Vagina (tissue), 2 donors: ENCODE results near the gene CSGALNACT2. TPM values are rescaled to one million over a fixed set of nuclear protein-coding genes. Genes with fewer than 3 reads are reported as not detected.
"Not testable (repeated sequence)": the region's sequence is repeated elsewhere in the genome, so short reads cannot be mapped to it uniquely, and the experiment has no call there.

Source experiments
- DNase-seq, 2 donors: peaks; one replicate each; pipeline ENCODE4 v3.0.0-alpha.2; 2017; ENCODE audit errors: extremely low spot score in 2 of 2
- H3K27ac ChIP-seq: fragments of 200-600 bp; sonication (generic); one replicate; pipeline ENCODE4 v1.5.1; 2019
- H3K27me3 ChIP-seq: fragments of 200-600 bp; sonication (generic); one replicate; pipeline ENCODE4 v1.5.1; 2019
- H3K36me3 ChIP-seq, 2 donors: fragments of 200-600 bp; sonication (generic); one replicate each; pipeline ENCODE4 v1.5.1; 2017 to 2019
- H3K4me1 ChIP-seq: fragments of 200-600 bp; sonication (generic); one replicate; pipeline ENCODE4 v1.5.1; 2019
- H3K4me3 ChIP-seq, 2 donors: fragments of 200-600 bp; sonication (generic); 1 replicate in 1 of 2; 2 replicates in 1 of 2; pipeline ENCODE4 v1.5.1; 2016 to 2019
- H3K9me3 ChIP-seq: fragments of 200-600 bp; sonication (generic); one replicate; pipeline ENCODE4 v1.5.1; 2019
- POLR2A ChIP-seq, 2 donors: fragments of 450-650 bp; IDR thresholded peaks; one replicate each; pipeline ENCODE4 v1.6.1; 2017; ENCODE audit warnings: antibody characterized with exemption in 2 of 2, mild to moderate bottlenecking in 2 of 2, moderate library complexity in 2 of 2
- POLR2AphosphoS5 ChIP-seq, 2 donors: sonication (generic); formaldehyde crosslinking; IDR thresholded peaks; one replicate each; pipeline ENCODE4 v1.9.0; 2017; ENCODE audit warnings: antibody characterized with exemption in 2 of 2, mild to moderate bottlenecking in 2 of 2, low read depth in 1 of 2; ENCODE audit not compliant: insufficient read depth in 1 of 2
- intact Hi-C: fragments of 100-400 bp; cut with DNase I; formaldehyde crosslinking; loops from one replicate; pipeline ENCODE4 v1.15.1; 2023
- total RNA-seq: library from RNA; depleted of rRNA; stranded (reverse); fragments of >200 nt; gene quantifications from one replicate; pipeline ENCODE4 v1.2.3, GENCODE V29; 2016
- TF ChIP-seq, protein P1 (sequence below), 3 experiments: fragments of 450-650 bp in 2 of 3; fragments of 200-600 bp in 1 of 3; sonication (generic) in 1 of 3; IDR thresholded peaks; one replicate each; pipeline ENCODE4 v1.5.1; 2017 to 2019; ENCODE audit warnings: antibody characterized with exemption in 3 of 3, mild to moderate bottlenecking in 2 of 3, moderate library complexity in 2 of 3

Gene CSGALNACT2
- total RNA-seq, 1 donor from 2014 or later: 21.9 TPM

DNA sequence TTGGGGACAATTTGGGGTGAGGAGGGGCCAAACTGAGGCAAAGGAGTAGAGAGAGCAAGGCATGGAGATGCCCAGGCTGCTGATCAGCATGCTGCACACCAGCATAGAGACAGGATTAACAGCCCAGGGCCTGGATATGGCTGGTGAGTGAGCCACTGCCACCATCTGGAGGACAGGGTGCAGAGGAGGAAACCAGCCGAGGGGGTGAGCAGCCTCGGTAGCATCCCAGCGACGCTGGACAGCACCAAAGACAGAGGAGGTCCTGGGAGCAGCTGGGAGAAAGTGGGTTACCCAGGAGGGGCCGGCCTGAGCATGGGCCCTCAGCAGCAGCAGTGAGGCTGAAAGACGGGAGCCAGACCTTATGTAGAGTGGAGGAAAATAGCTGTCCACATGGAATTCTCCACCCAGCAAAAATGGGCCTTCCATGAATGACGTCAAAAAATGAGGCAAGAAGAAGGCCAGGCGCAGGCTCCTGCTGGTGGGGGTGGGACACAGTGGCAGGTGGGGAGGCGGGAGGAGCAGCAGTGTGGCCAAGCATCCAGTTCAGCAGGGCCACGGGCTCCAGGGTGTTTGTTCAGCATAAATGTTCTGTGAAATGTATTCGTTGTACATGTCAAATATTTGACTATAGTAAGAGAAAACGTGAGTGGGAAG is 44.7 kb upstream of the CSGALNACT2 start:
- Histone ChIP-seq H3K27ac (no peak overlapping the region), H3K4me1 (no peaks in the 10 kb centered on the region), H3K27me3 (no peaks in the 10 kb centered on the region), H3K4me3 (no peak overlapping the region), H3K9me3 (no peaks in the 10 kb centered on the region), H3K36me3 (no peaks in the 10 kb centered on the region)
- TF ChIP-seq, protein P1, sequence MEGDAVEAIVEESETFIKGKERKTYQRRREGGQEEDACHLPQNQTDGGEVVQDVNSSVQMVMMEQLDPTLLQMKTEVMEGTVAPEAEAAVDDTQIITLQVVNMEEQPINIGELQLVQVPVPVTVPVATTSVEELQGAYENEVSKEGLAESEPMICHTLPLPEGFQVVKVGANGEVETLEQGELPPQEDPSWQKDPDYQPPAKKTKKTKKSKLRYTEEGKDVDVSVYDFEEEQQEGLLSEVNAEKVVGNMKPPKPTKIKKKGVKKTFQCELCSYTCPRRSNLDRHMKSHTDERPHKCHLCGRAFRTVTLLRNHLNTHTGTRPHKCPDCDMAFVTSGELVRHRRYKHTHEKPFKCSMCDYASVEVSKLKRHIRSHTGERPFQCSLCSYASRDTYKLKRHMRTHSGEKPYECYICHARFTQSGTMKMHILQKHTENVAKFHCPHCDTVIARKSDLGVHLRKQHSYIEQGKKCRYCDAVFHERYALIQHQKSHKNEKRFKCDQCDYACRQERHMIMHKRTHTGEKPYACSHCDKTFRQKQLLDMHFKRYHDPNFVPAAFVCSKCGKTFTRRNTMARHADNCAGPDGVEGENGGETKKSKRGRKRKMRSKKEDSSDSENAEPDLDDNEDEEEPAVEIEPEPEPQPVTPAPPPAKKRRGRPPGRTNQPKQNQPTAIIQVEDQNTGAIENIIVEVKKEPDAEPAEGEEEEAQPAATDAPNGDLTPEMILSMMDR (IDR thresholded peaks at IDR 0.05): no peak
- TF ChIP-seq POLR2A (IDR thresholded peaks at IDR 0.05) (no peak), POLR2AphosphoS5 (IDR thresholded peaks at IDR 0.05; ENCODE audit: insufficient read depth in 1 of 2, low read depth in 1 of 2) (no peak)
- no peak for DNase-seq
- intact Hi-C loops: no loop called here

DNA sequence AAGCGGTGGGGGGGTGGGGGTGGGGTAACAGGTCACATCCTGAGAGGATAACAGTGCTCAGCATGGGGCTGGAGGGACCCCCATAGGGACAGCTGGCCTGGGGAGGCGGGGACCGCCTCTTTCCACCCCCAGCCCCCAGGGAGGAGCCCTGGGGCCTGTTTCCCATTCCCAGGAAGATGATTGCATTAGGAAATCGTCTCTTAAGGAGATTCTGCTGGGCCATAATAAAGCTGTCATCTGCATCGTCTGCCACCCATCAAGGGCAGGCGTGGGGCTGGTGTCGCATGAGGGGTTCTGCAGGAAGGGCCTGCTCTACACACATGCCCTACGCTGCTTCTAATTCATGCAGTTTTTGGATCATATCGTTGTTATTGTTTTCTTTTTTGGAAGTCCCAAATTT is 44.2 kb upstream of the CSGALNACT2 start:
- H3K27ac ChIP-seq: no peak overlapping the region
- H3K36me3 ChIP-seq: no peaks in the 10 kb centered on the region
- H3K27me3 ChIP-seq: no peaks in the 10 kb centered on the region
- intact Hi-C loops: no loop called here
- H3K4me1 ChIP-seq: no peaks in the 10 kb centered on the region
- H3K4me3 ChIP-seq: no peak overlapping the region
- no peak for DNase-seq
- TF ChIP-seq POLR2AphosphoS5 (IDR thresholded peaks at IDR 0.05; ENCODE audit: insufficient read depth in 1 of 2, low read depth in 1 of 2) (no peak), POLR2A (IDR thresholded peaks at IDR 0.05) (no peak)
- TF ChIP-seq, protein P1 (IDR thresholded peaks at IDR 0.05): no peak
- H3K9me3 ChIP-seq: no peaks in the 10 kb centered on the region

DNA sequence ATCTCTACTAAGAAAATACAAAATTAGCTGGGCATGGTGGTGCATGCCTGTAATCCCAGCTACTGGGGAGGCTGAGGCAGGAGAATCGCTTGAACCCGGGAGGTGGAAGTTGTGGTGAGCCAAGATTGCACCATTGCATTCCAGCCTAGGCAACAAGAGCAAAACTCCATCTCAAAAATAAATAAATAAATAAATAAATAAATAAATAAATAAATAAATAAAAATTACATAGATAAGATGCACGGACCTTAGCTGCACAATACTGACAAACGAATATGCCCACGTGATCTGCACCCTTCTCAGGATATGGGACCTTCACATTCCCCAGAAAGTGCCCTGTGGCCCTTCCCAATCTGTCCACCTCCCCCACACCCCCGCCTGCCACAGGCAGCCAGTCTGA is 38.9 kb upstream of the CSGALNACT2 start:
- H3K4me3 ChIP-seq, H3K27ac ChIP-seq, H3K36me3 ChIP-seq, H3K27me3 ChIP-seq, H3K4me1 ChIP-seq, DNase-seq, H3K9me3 ChIP-seq: not testable (repeated sequence)
- intact Hi-C loops: loop anchor here (5.0 kb wide), 1 partner anchor 232 kb away; no protein-coding TSS in a partner anchor

DNA sequence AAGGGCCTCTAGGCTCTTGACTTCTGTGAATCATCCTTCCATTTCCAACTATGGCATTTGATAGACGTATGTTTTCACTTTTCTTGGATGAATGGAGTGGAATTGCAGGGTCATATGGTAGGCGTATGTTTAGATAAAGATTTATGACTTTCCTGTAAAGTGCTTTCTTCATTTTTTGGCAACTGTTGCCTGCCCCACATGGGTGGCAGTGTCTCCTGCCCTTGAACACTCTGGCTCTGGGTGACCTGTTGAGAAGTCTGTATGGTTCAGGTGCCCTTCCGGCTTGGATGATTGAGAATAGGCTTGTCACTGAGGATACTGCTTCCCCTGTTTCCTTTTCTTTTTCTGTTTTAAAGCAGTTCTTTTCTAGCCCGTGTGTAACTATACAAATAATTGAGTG is 38.3 kb upstream of the CSGALNACT2 start:
- H3K36me3 ChIP-seq: no peaks in the 10 kb centered on the region
- intact Hi-C loops: loop anchor here (5.0 to 10.0 kb wide), 2 partner anchors 233 to 345 kb away; no protein-coding TSS in a partner anchor
- no peak overlapping the region for H3K27ac ChIP-seq
- TF ChIP-seq, protein P1 (IDR thresholded peaks at IDR 0.05): no peak
- TF ChIP-seq POLR2AphosphoS5 (IDR thresholded peaks at IDR 0.05; ENCODE audit: insufficient read depth in 1 of 2, low read depth in 1 of 2): no peak
- TF ChIP-seq POLR2A (IDR thresholded peaks at IDR 0.05): no peak
- no peak for DNase-seq
- no peak overlapping the region for H3K4me3 ChIP-seq
- peaks cover 7% of the 10 kb centered on the region for H3K4me1 ChIP-seq
- H3K9me3 ChIP-seq: no peaks in the 10 kb centered on the region
- H3K27me3 ChIP-seq: no peaks in the 10 kb centered on the region

DNA sequence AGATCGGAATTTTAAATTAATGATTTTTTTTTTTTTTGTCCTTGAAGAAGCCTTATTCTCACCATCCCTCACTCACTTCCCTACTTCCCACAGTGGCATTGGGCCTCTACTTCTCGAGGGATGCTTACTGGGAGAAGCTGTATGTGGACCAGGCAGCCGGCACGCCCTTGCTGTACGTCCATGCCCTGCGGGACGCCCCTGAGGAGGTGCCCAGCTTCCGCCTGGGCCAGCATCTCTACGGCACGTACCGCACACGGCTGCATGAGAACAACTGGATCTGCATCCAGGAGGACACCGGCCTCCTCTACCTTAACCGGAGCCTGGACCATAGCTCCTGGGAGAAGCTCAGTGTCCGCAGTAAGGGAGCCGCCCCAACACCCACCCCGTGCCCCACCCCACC is 37.9 kb upstream of the CSGALNACT2 start:
- H3K27ac ChIP-seq: no peak overlapping the region
- H3K36me3 ChIP-seq: no peaks in the 10 kb centered on the region
- H3K9me3 ChIP-seq: no peaks in the 10 kb centered on the region
- intact Hi-C loops: loop anchor here (10.0 kb wide), 1 partner anchor 346 kb away; no protein-coding TSS in a partner anchor
- no peak for DNase-seq
- H3K4me3 ChIP-seq: no peak overlapping the region
- H3K27me3 ChIP-seq: no peaks in the 10 kb centered on the region
- peaks cover 11% of the 10 kb centered on the region for H3K4me1 ChIP-seq
- TF ChIP-seq POLR2A (IDR thresholded peaks at IDR 0.05) (no peak), POLR2AphosphoS5 (IDR thresholded peaks at IDR 0.05; ENCODE audit: insufficient read depth in 1 of 2, low read depth in 1 of 2) (no peak)
- TF ChIP-seq, protein P1 (IDR thresholded peaks at IDR 0.05): no peak
